Mesendoderm (in vitro differentiated cells): ENCODE data around the gene RC3H1.
"Not testable (repeated sequence)": the region's sequence is repeated elsewhere in the genome, so short reads cannot be mapped to it uniquely, and the experiment has no call there.

Experiments used
- DNase-seq: peaks from one replicate; pipeline ENCODE4 v3.0.0; 2013
- H2AK5ac ChIP-seq: 2 replicates; pipeline ENCODE4 v1.6.1; 2013; ENCODE audit warnings: low read length, inconsistent platforms
- H2BK120ac ChIP-seq: 2 replicates; pipeline ENCODE4 v1.6.1; 2013; ENCODE audit warnings: low read depth, mild to moderate bottlenecking, low read length, moderate library complexity, mixed read lengths
- H2BK15ac ChIP-seq: replicated peaks from 2 replicates; pipeline ENCODE4 v1.6.1; 2013; ENCODE audit warnings: low read depth, mild to moderate bottlenecking, moderate library complexity
- H2BK5ac ChIP-seq: 2 replicates; pipeline ENCODE4 v1.6.1; 2013; ENCODE audit warnings: low read length, inconsistent platforms
- H3K18ac ChIP-seq: 2 replicates; pipeline ENCODE4 v1.6.1; 2013; ENCODE audit warnings: mild to moderate bottlenecking, low read length, mixed read lengths
- H3K23ac ChIP-seq: one replicate; pipeline ENCODE4 v1.6.1; 2013; ENCODE audit warnings: low read length
- H3K27ac ChIP-seq: 2 replicates; pipeline ENCODE4 v1.5.1; 2013; ENCODE audit warnings: low read depth, mild to moderate bottlenecking, inconsistent platforms, low read length, moderate library complexity
- H3K27me3 ChIP-seq: 2 replicates; pipeline ENCODE4 v1.6.1; 2013; ENCODE audit warnings: low read length, control low read depth, mild to moderate bottlenecking, inconsistent platforms; ENCODE audit not compliant: insufficient read depth, poor library complexity
- H3K36me3 ChIP-seq: 2 replicates; pipeline ENCODE4 v1.6.1; 2013; ENCODE audit warnings: low read length, inconsistent platforms; ENCODE audit not compliant: control insufficient read depth, insufficient read depth
- H3K4ac ChIP-seq: one replicate; pipeline ENCODE4 v1.6.1; 2013; ENCODE audit warnings: low read depth, mild to moderate bottlenecking, low read length, moderate library complexity
- H3K4me1 ChIP-seq: 2 replicates; pipeline ENCODE4 v1.6.1; 2013; ENCODE audit warnings: low read depth, low read length, inconsistent platforms; ENCODE audit not compliant: control insufficient read depth
- H3K4me2 ChIP-seq: 2 replicates; pipeline ENCODE4 v1.6.1; 2013; ENCODE audit warnings: low read length
- H3K4me3 ChIP-seq: 2 replicates; pipeline ENCODE4 v1.5.1; 2013; ENCODE audit warnings: mild to moderate bottlenecking, low read length
- H3K56ac ChIP-seq: one replicate; pipeline ENCODE4 v1.6.1; 2013; ENCODE audit warnings: low read length
- H3K79me1 ChIP-seq: 2 replicates; pipeline ENCODE4 v1.6.1; 2013; ENCODE audit warnings: low read length, inconsistent platforms
- H3K79me2 ChIP-seq: 2 replicates; pipeline ENCODE4 v1.6.1; 2013; ENCODE audit warnings: mild to moderate bottlenecking, low read length; ENCODE audit not compliant: control insufficient read depth, insufficient read depth
- H3K9ac ChIP-seq: 2 replicates; pipeline ENCODE4 v1.6.1; 2013; ENCODE audit warnings: low read length, inconsistent platforms
- H4K5ac ChIP-seq: one replicate; pipeline ENCODE4 v1.6.1; 2013; ENCODE audit warnings: low read length
- H4K8ac ChIP-seq: one replicate; pipeline ENCODE4 v1.6.1; 2013; ENCODE audit warnings: low read depth, mild to moderate bottlenecking, control low read depth, low read length, moderate library complexity
- WGBS: extraction: QIAGEN DNeasy Blood & Tissue Kit; methylation state at CpG from one replicate; pipeline ENCODE4 v1.1.7; 2013; ENCODE audit warnings: low lambda C conversion rate, missing lambda C conversion rate; ENCODE audit not compliant: insufficient coverage; ENCODE audit errors: extremely low coverage; 5-methylcytosine and 5-hydroxymethylcytosine counted together

The RC3H1 gene

DNA sequence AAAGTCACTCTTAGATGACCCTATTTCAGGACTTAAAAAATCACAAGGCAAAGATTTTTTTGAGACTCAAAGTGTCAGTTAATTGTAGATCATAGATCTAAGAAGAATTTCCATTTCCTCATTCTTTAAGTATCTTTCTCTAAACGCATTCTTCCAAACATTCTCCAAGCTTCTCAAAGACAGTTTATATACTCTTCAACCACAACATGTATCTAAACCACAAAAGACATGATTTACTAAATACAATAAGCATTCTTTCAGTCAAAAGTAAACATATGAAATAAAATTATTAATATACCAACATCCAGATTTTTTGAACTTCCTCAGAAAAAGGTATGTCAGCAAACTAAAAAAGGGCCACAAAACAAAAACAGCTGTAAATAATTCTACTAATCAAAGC, 24.4 kb downstream of the RC3H1 start:
- Histone ChIP-seq H3K79me1 (peaks cover 5% of the 10 kb centered on the region), H3K27me3 (no peaks in the 10 kb centered on the region), H4K8ac (no peak overlapping the region), H2AK5ac (no peak overlapping the region), H2BK120ac (no peak overlapping the region), H4K5ac (no peak overlapping the region), H2BK5ac (no peak overlapping the region), H3K56ac (no peak overlapping the region), H3K4me3 (no peak overlapping the region), H3K4ac (no peak overlapping the region), H3K4me1 (no peaks in the 10 kb centered on the region), H3K4me2 (no peak overlapping the region), H3K9ac (no peak overlapping the region), H3K27ac (no peak overlapping the region), H3K23ac (no peak overlapping the region), H3K36me3 (no peaks in the 10 kb centered on the region), H3K79me2 (peaks cover 16% of the 10 kb centered on the region), H3K18ac (no peak overlapping the region), H2BK15ac (no peak overlapping the region)
- WGBS, result 100% methylated on average over 1 of the region's 1 CpG
- no peak for DNase-seq

DNA sequence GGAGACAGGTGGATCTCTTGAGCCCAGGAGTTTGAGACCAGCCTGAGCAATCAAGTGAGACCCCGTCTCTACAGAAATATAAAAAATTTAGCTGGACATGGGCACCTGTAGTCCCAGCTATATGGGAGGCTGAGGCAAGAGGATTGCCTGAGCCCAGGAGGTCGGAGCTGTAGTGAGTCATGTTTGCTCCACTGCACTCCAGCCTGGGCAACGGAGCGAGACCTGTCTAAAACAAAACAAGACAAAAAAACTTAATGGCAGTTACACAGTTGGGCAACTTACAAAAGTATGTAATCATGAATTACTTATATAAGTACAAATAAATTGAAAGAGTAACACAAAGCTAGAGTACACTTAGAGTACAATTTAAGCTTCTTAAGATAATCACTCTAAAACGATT, 25.2 kb downstream of the RC3H1 start:
- Histone ChIP-seq H3K27ac (no peak overlapping the region), H2BK5ac (no peak overlapping the region), H2BK15ac (no peak overlapping the region), H3K27me3 (no peaks in the 10 kb centered on the region), H3K23ac (no peak overlapping the region), H3K79me1 (peaks cover 7% of the 10 kb centered on the region), H3K56ac (no peak overlapping the region), H2BK120ac (no peak overlapping the region), H3K36me3 (peaks cover 2% of the 10 kb centered on the region), H3K9ac (no peak overlapping the region), H4K5ac (no peak overlapping the region), H3K79me2 (peaks cover 17% of the 10 kb centered on the region), H3K4me1 (no peaks in the 10 kb centered on the region), H3K4ac (no peak overlapping the region), H2AK5ac (no peak overlapping the region), H3K18ac (no peak overlapping the region), H4K8ac (no peak overlapping the region), H3K4me3 (no peak overlapping the region), H3K4me2 (no peak overlapping the region)
- WGBS, result 100% methylated on average over 1 of the region's 5 CpGs
- DNase-seq, result no peak

DNA sequence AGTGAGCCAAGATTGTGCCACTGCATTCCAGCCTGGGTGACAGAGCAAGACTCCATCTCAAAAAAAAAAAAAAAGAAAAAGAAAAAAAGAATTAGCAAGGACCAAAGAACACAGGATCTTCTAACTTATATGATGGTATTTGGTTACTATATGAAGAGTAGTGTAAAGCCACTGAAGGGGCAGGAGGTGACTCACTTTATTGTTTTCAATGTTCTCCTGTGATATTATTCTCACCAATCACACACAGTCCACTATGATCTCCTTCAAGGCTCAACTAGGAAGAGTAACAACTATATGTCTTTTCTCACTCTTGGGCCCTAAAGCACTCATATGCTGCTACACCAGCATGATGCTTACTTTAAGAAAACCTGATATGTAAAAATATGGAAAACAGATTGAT, 26.7 kb downstream of the RC3H1 start:
- no peak overlapping the region for H3K56ac ChIP-seq
- H3K4me3 ChIP-seq, result no peak overlapping the region
- no peak overlapping the region for H3K27ac ChIP-seq
- H3K4ac ChIP-seq, result no peak overlapping the region
- H4K5ac ChIP-seq, result no peak overlapping the region
- no peak overlapping the region for H3K23ac ChIP-seq
- H2BK5ac ChIP-seq, result no peak overlapping the region
- H3K4me2 ChIP-seq, result no peak overlapping the region
- peaks cover 17% of the 10 kb centered on the region for H3K79me2 ChIP-seq
- H3K18ac ChIP-seq, result no peak overlapping the region
- H3K9ac ChIP-seq, result no peak overlapping the region
- peaks cover 7% of the 10 kb centered on the region for H3K79me1 ChIP-seq
- no peak overlapping the region for H4K8ac ChIP-seq
- H3K27me3 ChIP-seq, result no peaks in the 10 kb centered on the region
- no peaks in the 10 kb centered on the region for H3K4me1 ChIP-seq
- H3K36me3 ChIP-seq, result peaks cover 2% of the 10 kb centered on the region
- H2AK5ac ChIP-seq, result no peak overlapping the region
- H2BK120ac ChIP-seq, result no peak overlapping the region
- DNase-seq, result no peak
- no peak overlapping the region for H2BK15ac ChIP-seq

DNA sequence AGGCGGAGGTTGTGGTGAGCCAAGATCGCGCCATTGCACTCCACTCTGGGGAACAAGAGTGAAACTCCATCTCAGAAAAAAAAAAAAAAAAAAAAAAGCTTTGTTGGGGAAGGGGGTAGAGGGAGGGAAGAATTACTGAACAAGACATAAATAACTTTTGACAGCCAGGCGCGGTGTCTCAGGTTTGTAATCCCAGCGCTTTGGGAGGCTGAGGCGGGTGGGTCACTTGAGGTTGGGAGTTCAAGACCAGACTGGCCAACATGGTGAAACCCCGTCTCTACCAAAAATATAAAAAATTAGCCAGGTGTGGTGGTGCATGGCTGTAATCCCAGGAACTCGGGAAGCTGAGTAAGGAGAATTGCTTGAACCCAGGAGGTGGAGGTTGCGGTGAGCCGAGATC, 28.2 kb downstream of the RC3H1 start:
- H2AK5ac ChIP-seq, H2BK120ac ChIP-seq: not testable (repeated sequence)
- WGBS, result no CpG with 5 or more reads among the region's 11 CpGs

DNA sequence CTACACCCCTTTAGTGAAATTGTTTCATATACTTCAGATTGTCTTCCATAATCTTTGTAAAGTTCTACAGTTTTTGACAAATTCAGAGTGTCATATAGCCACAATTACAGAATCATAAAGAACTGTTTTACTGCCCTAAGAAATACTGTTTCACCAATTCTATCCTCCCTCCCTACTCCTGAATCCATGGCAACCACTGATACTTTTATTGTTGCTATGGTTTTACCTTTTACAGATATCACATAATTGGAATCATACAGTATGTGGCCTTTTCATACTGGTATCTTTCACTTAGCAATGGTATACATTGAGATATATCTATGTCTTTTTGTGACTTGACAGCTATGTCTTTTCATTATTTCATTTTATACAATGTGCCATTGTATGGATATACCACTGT, 34.1 kb downstream of the RC3H1 start:
- H3K4ac ChIP-seq, result no peak overlapping the region
- H3K4me3 ChIP-seq, result no peak overlapping the region
- H4K8ac ChIP-seq, result no peak overlapping the region
- no peak overlapping the region for H3K9ac ChIP-seq
- H3K4me1 ChIP-seq, result no peaks in the 10 kb centered on the region
- no peaks in the 10 kb centered on the region for H3K27me3 ChIP-seq
- no peak overlapping the region for H2BK5ac ChIP-seq
- H3K27ac ChIP-seq, result no peak overlapping the region
- no peak overlapping the region for H2BK15ac ChIP-seq
- H3K4me2 ChIP-seq, result no peak overlapping the region
- no peak for DNase-seq
- H3K79me1 ChIP-seq, result peaks cover 2% of the 10 kb centered on the region
- H2BK120ac ChIP-seq, result no peak overlapping the region
- H3K23ac ChIP-seq, result no peak overlapping the region
- H3K18ac ChIP-seq, result no peak overlapping the region
- H3K56ac ChIP-seq, result no peak overlapping the region
- no peak overlapping the region for H2AK5ac ChIP-seq
- peaks cover 2% of the 10 kb centered on the region for H3K36me3 ChIP-seq
- peaks cover 2% of the 10 kb centered on the region for H3K79me2 ChIP-seq
- no peak overlapping the region for H4K5ac ChIP-seq

More for the DNA sequence above, 28.2 kb downstream of the RC3H1 start:
- H3K79me2 ChIP-seq, result peaks cover 13% of the 10 kb centered on the region
- H3K79me1 ChIP-seq, H2BK15ac ChIP-seq, DNase-seq, H4K8ac ChIP-seq, H3K36me3 ChIP-seq, H2BK5ac ChIP-seq, H3K56ac ChIP-seq, H3K27ac ChIP-seq, H3K27me3 ChIP-seq, H3K4ac ChIP-seq, H3K9ac ChIP-seq, H3K4me1 ChIP-seq, H3K4me3 ChIP-seq, H3K4me2 ChIP-seq, H3K23ac ChIP-seq, H3K18ac ChIP-seq, H4K5ac ChIP-seq: not testable (repeated sequence)

DNA sequence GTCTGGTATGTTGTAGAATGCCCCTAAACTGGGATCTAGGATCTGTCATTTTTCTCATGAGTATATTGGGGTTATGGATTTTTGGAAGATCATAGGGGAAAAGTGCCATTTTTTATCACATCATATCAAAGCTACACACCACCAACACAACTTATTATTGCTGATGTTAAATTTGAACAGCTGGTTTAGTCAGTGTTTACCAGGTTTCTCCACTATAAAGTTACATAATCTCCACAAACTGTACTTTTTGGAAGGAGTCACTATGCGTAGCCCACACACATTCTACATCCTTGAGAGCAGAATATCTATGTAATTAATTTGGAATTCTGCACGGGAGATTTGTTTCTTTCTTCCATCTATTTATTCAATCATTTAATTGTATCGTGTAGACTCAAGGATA, 35.2 kb downstream of the RC3H1 start:
- Histone ChIP-seq H2BK5ac (no peak overlapping the region), H4K5ac (no peak overlapping the region), H3K79me2 (no peaks in the 10 kb centered on the region), H2AK5ac (no peak overlapping the region), H3K9ac (no peak overlapping the region), H3K27me3 (no peaks in the 10 kb centered on the region), H4K8ac (no peak overlapping the region), H3K56ac (no peak overlapping the region), H3K27ac (no peak overlapping the region), H3K18ac (no peak overlapping the region), H2BK15ac (no peak overlapping the region), H3K23ac (no peak overlapping the region), H3K4ac (no peak overlapping the region), H3K4me3 (no peak overlapping the region), H2BK120ac (no peak overlapping the region), H3K4me2 (no peak overlapping the region), H3K36me3 (no peaks in the 10 kb centered on the region), H3K4me1 (no peaks in the 10 kb centered on the region), H3K79me1 (no peaks in the 10 kb centered on the region)
- no peak for DNase-seq
- WGBS, result no CpG with 5 or more reads among the region's 3 CpGs
